PFSK-1 (cell line): Measurements from ENCODE around the gene FOSL2.

Experiments used
- FOXP2 ChIP-seq: optimal IDR thresholded peaks from 2 replicates; pipeline ENCODE3; 2011; ENCODE audit warnings: borderline replicate concordance, control low read depth, inconsistent platforms; ENCODE audit not compliant: insufficient read depth; ENCODE audit errors: extremely low read length, extremely low read depth
- TF ChIP-seq, protein P1 (sequence below), 2 experiments: IDR thresholded peaks; 2 replicates each; pipeline versions ENCODE4 v1.6.1 to v1.8.0; 2011 to 2012; ENCODE audit warnings: low read depth in 2 of 2, low read length in 2 of 2, control low read depth in 1 of 2, inconsistent platforms in 1 of 2, mild to moderate bottlenecking in 1 of 2, moderate library complexity in 1 of 2; ENCODE audit not compliant: insufficient read depth in 1 of 2

DNA sequence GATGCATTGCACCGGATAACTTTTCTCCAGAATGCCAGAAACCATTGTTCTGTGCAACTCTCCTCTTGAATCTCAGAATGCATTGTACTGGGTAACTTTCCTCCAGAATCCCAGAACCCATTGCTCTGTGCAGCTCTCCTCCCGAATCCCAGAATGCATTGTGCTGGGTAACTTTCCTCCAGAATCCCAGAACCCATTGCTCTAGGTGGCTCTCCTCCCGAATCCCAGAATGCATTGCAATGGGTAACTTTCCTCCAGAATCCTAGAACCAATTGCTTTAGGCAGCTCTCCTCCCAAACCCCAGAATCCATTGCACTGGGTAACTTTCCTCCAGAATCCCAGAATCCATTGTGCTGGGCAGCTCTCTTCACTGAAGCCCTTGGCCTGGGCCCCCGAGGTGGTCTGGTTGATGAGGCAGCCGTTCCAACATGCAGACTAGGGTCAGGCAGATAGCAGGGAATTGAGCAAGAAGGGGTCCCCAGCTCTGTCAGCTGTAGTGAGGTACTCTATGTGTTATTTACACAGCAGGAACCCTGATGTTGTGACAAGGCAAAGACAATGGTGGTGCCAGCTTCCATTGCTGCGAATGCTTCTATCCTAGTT, 9.4 kb downstream of the FOSL2 start:
- no peak for TF ChIP-seq FOXP2
- TF ChIP-seq, protein P1, sequence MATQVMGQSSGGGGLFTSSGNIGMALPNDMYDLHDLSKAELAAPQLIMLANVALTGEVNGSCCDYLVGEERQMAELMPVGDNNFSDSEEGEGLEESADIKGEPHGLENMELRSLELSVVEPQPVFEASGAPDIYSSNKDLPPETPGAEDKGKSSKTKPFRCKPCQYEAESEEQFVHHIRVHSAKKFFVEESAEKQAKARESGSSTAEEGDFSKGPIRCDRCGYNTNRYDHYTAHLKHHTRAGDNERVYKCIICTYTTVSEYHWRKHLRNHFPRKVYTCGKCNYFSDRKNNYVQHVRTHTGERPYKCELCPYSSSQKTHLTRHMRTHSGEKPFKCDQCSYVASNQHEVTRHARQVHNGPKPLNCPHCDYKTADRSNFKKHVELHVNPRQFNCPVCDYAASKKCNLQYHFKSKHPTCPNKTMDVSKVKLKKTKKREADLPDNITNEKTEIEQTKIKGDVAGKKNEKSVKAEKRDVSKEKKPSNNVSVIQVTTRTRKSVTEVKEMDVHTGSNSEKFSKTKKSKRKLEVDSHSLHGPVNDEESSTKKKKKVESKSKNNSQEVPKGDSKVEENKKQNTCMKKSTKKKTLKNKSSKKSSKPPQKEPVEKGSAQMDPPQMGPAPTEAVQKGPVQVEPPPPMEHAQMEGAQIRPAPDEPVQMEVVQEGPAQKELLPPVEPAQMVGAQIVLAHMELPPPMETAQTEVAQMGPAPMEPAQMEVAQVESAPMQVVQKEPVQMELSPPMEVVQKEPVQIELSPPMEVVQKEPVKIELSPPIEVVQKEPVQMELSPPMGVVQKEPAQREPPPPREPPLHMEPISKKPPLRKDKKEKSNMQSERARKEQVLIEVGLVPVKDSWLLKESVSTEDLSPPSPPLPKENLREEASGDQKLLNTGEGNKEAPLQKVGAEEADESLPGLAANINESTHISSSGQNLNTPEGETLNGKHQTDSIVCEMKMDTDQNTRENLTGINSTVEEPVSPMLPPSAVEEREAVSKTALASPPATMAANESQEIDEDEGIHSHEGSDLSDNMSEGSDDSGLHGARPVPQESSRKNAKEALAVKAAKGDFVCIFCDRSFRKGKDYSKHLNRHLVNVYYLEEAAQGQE (IDR thresholded peaks at IDR 0.05; ENCODE audit: insufficient read depth in 1 of 2, low read depth in 2 of 2, low read length in 2 of 2): no peak
